Tibial nerve (tissue), 3 donors: ENCODE results near the gene RFFL.

ENCODE experiments used
- POLR2A ChIP-seq, 2 donors: fragments of 450-650 bp; IDR thresholded peaks; one replicate each; pipeline ENCODE4 v1.6.1; 2017; ENCODE audit warnings: antibody characterized with exemption in 2 of 2, mild to moderate bottlenecking in 2 of 2, moderate library complexity in 2 of 2
- TF ChIP-seq, protein P1 (sequence below), 5 experiments: fragments of 200-600 bp in 3 of 5; fragments of 450-650 bp in 2 of 5; sonication (generic) in 3 of 5; IDR thresholded peaks; one replicate each; pipeline ENCODE4 v1.5.1; 2016 to 2019; ENCODE audit warnings: antibody characterized with exemption in 5 of 5, mild to moderate bottlenecking in 3 of 5, moderate library complexity in 2 of 5

GRCh38 chr17:34991606-34992005 is 71.9 kb downstream of the RFFL start:
- TF ChIP-seq POLR2A (IDR thresholded peaks at IDR 0.05), result no peak
- TF ChIP-seq, protein P1, sequence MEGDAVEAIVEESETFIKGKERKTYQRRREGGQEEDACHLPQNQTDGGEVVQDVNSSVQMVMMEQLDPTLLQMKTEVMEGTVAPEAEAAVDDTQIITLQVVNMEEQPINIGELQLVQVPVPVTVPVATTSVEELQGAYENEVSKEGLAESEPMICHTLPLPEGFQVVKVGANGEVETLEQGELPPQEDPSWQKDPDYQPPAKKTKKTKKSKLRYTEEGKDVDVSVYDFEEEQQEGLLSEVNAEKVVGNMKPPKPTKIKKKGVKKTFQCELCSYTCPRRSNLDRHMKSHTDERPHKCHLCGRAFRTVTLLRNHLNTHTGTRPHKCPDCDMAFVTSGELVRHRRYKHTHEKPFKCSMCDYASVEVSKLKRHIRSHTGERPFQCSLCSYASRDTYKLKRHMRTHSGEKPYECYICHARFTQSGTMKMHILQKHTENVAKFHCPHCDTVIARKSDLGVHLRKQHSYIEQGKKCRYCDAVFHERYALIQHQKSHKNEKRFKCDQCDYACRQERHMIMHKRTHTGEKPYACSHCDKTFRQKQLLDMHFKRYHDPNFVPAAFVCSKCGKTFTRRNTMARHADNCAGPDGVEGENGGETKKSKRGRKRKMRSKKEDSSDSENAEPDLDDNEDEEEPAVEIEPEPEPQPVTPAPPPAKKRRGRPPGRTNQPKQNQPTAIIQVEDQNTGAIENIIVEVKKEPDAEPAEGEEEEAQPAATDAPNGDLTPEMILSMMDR (IDR thresholded peaks at IDR 0.05), result no peak
